ENCODE results near the gene CCDC40. TPM values are rescaled to one million over a fixed set of nuclear protein-coding genes. Genes with fewer than 3 reads are reported as not detected.

CCDC40 gene
- total and polyA plus RNA-seq, 2 of the 13 experiments (the other 11 are each of a cell fraction or from before 2014, with no cell fraction given) = 4.1 to 5.5 TPM

- TF ChIP-seq SIN3A (IDR thresholded peaks at IDR 0.05; ENCODE audit: borderline replicate concordance, low read depth, low read length) (0 out of 2 replicates have a peak, but pooled peaks have one; percentile 73), MAFF (IDR thresholded peaks at IDR 0.05; ENCODE audit: low read depth, low read length) (no peak; the same call in 1 of the 2 replicates), ZNF460 (CRISPR knock-in tag; IDR thresholded peaks at IDR 0.05; ENCODE audit: borderline replicate concordance) (no peak), PAXIP1 (CRISPR knock-in tag; conservative IDR thresholded peaks at IDR 0.05) (peak; percentile 55), NRL (CRISPR knock-in tag; IDR thresholded peaks at IDR 0.05; ENCODE audit: borderline replicate concordance) (peak; percentile 9; the same call in 1 of the 2 replicates), CENPX (CRISPR knock-in tag; IDR thresholded peaks at IDR 0.05) (no peak), PRMT3 (CRISPR knock-in tag; IDR thresholded peaks at IDR 0.05; ENCODE audit: borderline replicate concordance, low read depth) (peak; percentile 89; the same call in 1 of the 2 replicates), MBD4 (IDR thresholded peaks at IDR 0.05; ENCODE audit: borderline replicate concordance, low read length) (no peak), HOXA7 (CRISPR knock-in tag; IDR thresholded peaks at IDR 0.05) (no peak), GPBP1L1 (CRISPR knock-in tag; IDR thresholded peaks at IDR 0.05) (no peak), ZNF710 (CRISPR knock-in tag; IDR thresholded peaks at IDR 0.05; ENCODE audit: borderline replicate concordance) (no peak; the same call in 1 of the 2 replicates), SNAPC2 (CRISPR knock-in tag; IDR thresholded peaks at IDR 0.05) (peak; percentile 76), POGZ (CRISPR knock-in tag; IDR thresholded peaks at IDR 0.05) (peak; percentile 97), MXD4 (CRISPR knock-in tag; IDR thresholded peaks at IDR 0.05) (peak; percentile 87; the same call in 1 of the 2 replicates), ZNF24 (IDR thresholded peaks at IDR 0.05) (no peak), CEBPG (CRISPR knock-in tag; IDR thresholded peaks at IDR 0.05) (peak; percentile 72), HNF1B (CRISPR knock-in tag; IDR thresholded peaks at IDR 0.05) (peak; percentile 81), ZNF275 (CRISPR knock-in tag; IDR thresholded peaks at IDR 0.05; ENCODE audit: borderline replicate concordance) (peak; percentile 94), ZNF207 (IDR thresholded peaks at IDR 0.05; ENCODE audit: borderline replicate concordance) (no peak)
These were observed 110.8 kb downstream of the CCDC40 start, which contains the start of gene EIF4A3 (continued) for GRCh38 chr17:80147035-80147822.
